Activated CD4-positive, CD25-positive, alpha-beta regulatory T cell (primary cell): ENCODE data around the gene RUFY1.
"Not testable (repeated sequence)": the region's sequence is repeated elsewhere in the genome, so short reads cannot be mapped to it uniquely, and the experiment has no call there.

Experiments
- DNase-seq, 4 experiments: peaks; one replicate each; lab custom pipeline; 2025; lab: John Stamatoyannopoulos, UW

RUFY1 gene

GRCh38 chr5:179542170-179542569 is 8.2 kb upstream of the RUFY1 start:
- DNase-seq, result no peak

GRCh38 chr5:179543275-179543674 is 7.1 kb upstream of the RUFY1 start:
- DNase-seq, result not testable (repeated sequence)

- DNase-seq, result no peak
Measured at GRCh38 chr5:179553006-179553405, 2.7 kb downstream of the RUFY1 start.

- no peak for DNase-seq
Measured at GRCh38 chr5:179553875-179554274, 3.5 kb downstream of the RUFY1 start.

GRCh38 chr5:179554981-179555380 is 4.6 kb downstream of the RUFY1 start:
- no peak for DNase-seq

- not testable (repeated sequence) for DNase-seq
Measured at GRCh38 chr5:179558261-179558799, 8.0 kb downstream of the RUFY1 start.

GRCh38 chr5:179558932-179559283 is 8.6 kb downstream of the RUFY1 start:
- no peak for DNase-seq

GRCh38 chr5:179559284-179560252 is 9.2 kb downstream of the RUFY1 start:
- peak; percentile 56 to 81 (median 74) for DNase-seq

GRCh38 chr5:179564526-179564925 is 14.2 kb downstream of the RUFY1 start:
- DNase-seq, result no peak

- DNase-seq, result no peak
Measured at GRCh38 chr5:179568721-179569120, 18.4 kb downstream of the RUFY1 start.

- DNase-seq, result no peak
Measured at GRCh38 chr5:179572386-179572785, 22.0 kb downstream of the RUFY1 start.

- no peak for DNase-seq
Measured at GRCh38 chr5:179577286-179577960, 27.1 kb downstream of the RUFY1 start.

GRCh38 chr5:179585941-179586401 is 35.6 kb downstream of the RUFY1 start:
- DNase-seq, result no peak

GRCh38 chr5:179588166-179588565 is 37.8 kb downstream of the RUFY1 start:
- DNase-seq, result no peak

- DNase-seq, result no peak
Measured at GRCh38 chr5:179595916-179596315, 45.6 kb downstream of the RUFY1 start.

- no peak for DNase-seq
Measured at GRCh38 chr5:179596421-179596820, 46.1 kb downstream of the RUFY1 start.

- DNase-seq, result no peak
Measured at GRCh38 chr5:179599100-179599499, 48.7 kb downstream of the RUFY1 start.

- no peak for DNase-seq
Measured at GRCh38 chr5:179599566-179599965, 49.2 kb downstream of the RUFY1 start.

- DNase-seq, result no peak
Measured at GRCh38 chr5:179599973-179600372, 49.6 kb downstream of the RUFY1 start.

GRCh38 chr5:179601871-179602625 is 51.7 kb downstream of the RUFY1 start:
- DNase-seq, result no peak

GRCh38 chr5:179603308-179603707 is 53.0 kb downstream of the RUFY1 start:
- no peak for DNase-seq
